ENCODE results near the gene PTPRK.

Gene PTPRK

GRCh38 chr6:127990074-127990473 lies 530.3 kb downstream of the PTPRK start:
- no peak for DNase-seq

- DNase-seq, result no peak
These were observed 539.4 kb downstream of the PTPRK start for GRCh38 chr6:127980996-127981395.

GRCh38 chr6:127978185-127978584 lies 542.2 kb downstream of the PTPRK start:
- DNase-seq, result peak in 1 of 2 donors; percentile 15

GRCh38 chr6:127976796-127977195 lies 543.6 kb downstream of the PTPRK start:
- DNase-seq, result no peak

- no peak for DNase-seq
These were observed 544.3 kb downstream of the PTPRK start for GRCh38 chr6:127976111-127976510.

GRCh38 chr6:127972815-127973214 lies 547.6 kb downstream of the PTPRK start:
- DNase-seq, result peak; percentile 39 to 54

GRCh38 chr6:127971945-127972391 lies 548.4 kb downstream of the PTPRK start:
- peak; percentile 22 to 43 for DNase-seq

- DNase-seq, result no peak
These were observed 549.0 kb downstream of the PTPRK start for GRCh38 chr6:127971386-127971785.

GRCh38 chr6:127969701-127970100 lies 550.7 kb downstream of the PTPRK start:
- no peak for DNase-seq

- no peak for DNase-seq
These were observed 552.0 kb downstream of the PTPRK start for GRCh38 chr6:127968394-127968793.

- DNase-seq, result no peak
These were observed 552.7 kb downstream of the PTPRK start for GRCh38 chr6:127967708-127968107.

- DNase-seq, result no peak
These were observed 553.8 kb downstream of the PTPRK start for GRCh38 chr6:127966616-127967015.

- DNase-seq, result no peak
These were observed 556.9 kb downstream of the PTPRK start for GRCh38 chr6:127963495-127963894.

- DNase-seq, result no peak
These were observed 560.5 kb downstream of the PTPRK start for GRCh38 chr6:127959869-127960268.

- no peak for DNase-seq
These were observed 563.4 kb downstream of the PTPRK start for GRCh38 chr6:127956956-127957355.

- DNase-seq, result no peak
These were observed 564.0 kb downstream of the PTPRK start for GRCh38 chr6:127956260-127956888.

- DNase-seq, result no peak
These were observed 566.3 kb downstream of the PTPRK start for GRCh38 chr6:127954082-127954481.

- DNase-seq, result no peak
These were observed 567.6 kb downstream of the PTPRK start for GRCh38 chr6:127952831-127953230.

- no peak for DNase-seq
These were observed 568.2 kb downstream of the PTPRK start for GRCh38 chr6:127952176-127952575.

- DNase-seq, result no peak
These were observed 569.1 kb downstream of the PTPRK start for GRCh38 chr6:127951172-127951917.

GRCh38 chr6:127950566-127951145 lies 569.7 kb downstream of the PTPRK start:
- DNase-seq, result no peak

GRCh38 chr6:127949251-127949650 lies 571.1 kb downstream of the PTPRK start:
- no peak for DNase-seq

- no peak for DNase-seq
These were observed 574.0 kb downstream of the PTPRK start for GRCh38 chr6:127946388-127946787.

GRCh38 chr6:127945434-127946097 lies 574.8 kb downstream of the PTPRK start:
- no peak for DNase-seq
